Osteoblast (primary cell): ENCODE data around the gene POU6F1. TPM values are rescaled to one million over a fixed set of nuclear protein-coding genes. Genes with fewer than 3 reads are reported as not detected.
A peak's percentile ranks its signal among the peaks of the same experiment; 100 is the strongest.

Source experiments
- DNase-seq: peaks from one replicate; pipeline ENCODE4 v3.0.0; 2011; ENCODE audit warnings: low spot score, mixed read lengths; ENCODE audit not compliant: insufficient read length; ENCODE audit errors: missing footprints
- H2AFZ ChIP-seq: 2 replicates; pipeline ENCODE4 v1.6.0; 2011; ENCODE audit warnings: mild to moderate bottlenecking, low read length
- H3K27ac ChIP-seq: 2 replicates; pipeline ENCODE4 v1.5.1; 2011; ENCODE audit warnings: mild to moderate bottlenecking, low read depth, low read length, moderate library complexity
- H3K27me3 ChIP-seq: 2 replicates; pipeline ENCODE4 v1.6.0; 2012; ENCODE audit warnings: mild to moderate bottlenecking, control low read depth, inconsistent platforms, low read length, moderate library complexity; ENCODE audit not compliant: insufficient read depth
- H3K36me3 ChIP-seq: 2 replicates; pipeline ENCODE4 v1.5.1; 2011; ENCODE audit warnings: mild to moderate bottlenecking, low read length, control low read depth, moderate library complexity; ENCODE audit not compliant: insufficient read depth
- H3K4me1 ChIP-seq: 2 replicates; pipeline ENCODE4 v1.5.1; 2011; ENCODE audit warnings: mild to moderate bottlenecking, low read length, control low read depth, moderate library complexity; ENCODE audit not compliant: insufficient read depth
- H3K4me2 ChIP-seq: 2 replicates; pipeline ENCODE4 v1.6.0; 2011; ENCODE audit warnings: mild to moderate bottlenecking, low read length; ENCODE audit not compliant: insufficient read depth
- H3K4me3 ChIP-seq: fragments of 200-600 bp; sonication (generic); 3 replicates; pipeline ENCODE4 v1.5.1; 2012; ENCODE audit warnings: mild to moderate bottlenecking, low read length, inconsistent platforms; ENCODE audit not compliant: insufficient read depth
- H3K79me2 ChIP-seq: 2 replicates; pipeline ENCODE4 v1.6.0; 2012; ENCODE audit warnings: mild to moderate bottlenecking, low read length, control low read depth, inconsistent platforms; ENCODE audit not compliant: insufficient read depth
- H3K9me3 ChIP-seq: 2 replicates; pipeline ENCODE4 v1.5.1; 2011; ENCODE audit warnings: low read depth, low read length, control low read depth
- H4K20me1 ChIP-seq: 2 replicates; pipeline ENCODE4 v1.6.0; 2012; ENCODE audit warnings: mild to moderate bottlenecking, low read length, control low read depth; ENCODE audit not compliant: insufficient read depth
- CTCF ChIP-seq: IDR thresholded peaks from 2 replicates; pipeline ENCODE4 v1.5.1; 2011; ENCODE audit warnings: mild to moderate bottlenecking, low read depth, low read length, moderate library complexity; ENCODE audit errors: extremely low read depth
- total RNA-seq: library from RNA; depleted of rRNA; stranded (reverse); fragments of >200 nt; gene quantifications from 2 replicates; pipeline ENCODE4 v1.2.3, GENCODE V29; 2012

The POU6F1 gene
- total RNA-seq, 1 donor: 7.6 TPM

GRCh38 chr12:51183349-51183748, 34.5 kb downstream of the POU6F1 start:
- H3K4me1 ChIP-seq: no peaks in the 10 kb centered on the region
- no peak overlapping the region for H3K4me2 ChIP-seq
- no peak overlapping the region for H3K4me3 ChIP-seq
- no peaks in the 10 kb centered on the region for H3K36me3 ChIP-seq
- H4K20me1 ChIP-seq: no peaks in the 10 kb centered on the region
- TF ChIP-seq CTCF: no peak
- H3K27ac ChIP-seq: no peak overlapping the region
- no peaks in the 10 kb centered on the region for H3K9me3 ChIP-seq
- H2AFZ ChIP-seq: no peak overlapping the region
- H3K79me2 ChIP-seq: no peaks in the 10 kb centered on the region
- peak; percentile 75 for DNase-seq
- H3K27me3 ChIP-seq: no peaks in the 10 kb centered on the region

GRCh38 chr12:51181558-51181957, 36.3 kb downstream of the POU6F1 start:
- Histone ChIP-seq H3K4me3 (no peak overlapping the region), H3K27me3 (no peaks in the 10 kb centered on the region), H3K4me1 (no peaks in the 10 kb centered on the region), H3K79me2 (no peaks in the 10 kb centered on the region), H3K36me3 (no peaks in the 10 kb centered on the region), H2AFZ (peak overlapping the region; percentile 65), H4K20me1 (no peaks in the 10 kb centered on the region), H3K4me2 (no peak overlapping the region), H3K27ac (no peak overlapping the region), H3K9me3 (no peaks in the 10 kb centered on the region)
- no peak for TF ChIP-seq CTCF
- DNase-seq: no peak

- Histone ChIP-seq H2AFZ (no peak overlapping the region), H3K4me1 (no peaks in the 10 kb centered on the region)
Measured at GRCh38 chr12:51177897-51178296, 40.0 kb downstream of the POU6F1 start.

GRCh38 chr12:51174501-51174900, 43.4 kb downstream of the POU6F1 start:
- H3K9me3 ChIP-seq: no peaks in the 10 kb centered on the region
- H3K36me3 ChIP-seq: no peaks in the 10 kb centered on the region
- no peak for TF ChIP-seq CTCF
- no peaks in the 10 kb centered on the region for H4K20me1 ChIP-seq
- no peak overlapping the region for H3K4me3 ChIP-seq
- H3K27me3 ChIP-seq: no peaks in the 10 kb centered on the region
- H3K4me1 ChIP-seq: peaks cover 10% of the 10 kb centered on the region
- H3K27ac ChIP-seq: no peak overlapping the region
- peak overlapping the region; percentile 16 for H2AFZ ChIP-seq
- peaks cover 29% of the 10 kb centered on the region for H3K79me2 ChIP-seq
- H3K4me2 ChIP-seq: no peak overlapping the region
- DNase-seq: no peak

More at GRCh38 chr12:51177897-51178296, 40.0 kb downstream of the POU6F1 start:
- H3K27ac ChIP-seq: no peak overlapping the region
- H3K79me2 ChIP-seq: no peaks in the 10 kb centered on the region
- DNase-seq: no peak
- no peaks in the 10 kb centered on the region for H3K27me3 ChIP-seq
- H3K9me3 ChIP-seq: no peaks in the 10 kb centered on the region
- H3K36me3 ChIP-seq: no peaks in the 10 kb centered on the region
- no peak overlapping the region for H3K4me2 ChIP-seq
- no peak for TF ChIP-seq CTCF
- H3K4me3 ChIP-seq: no peak overlapping the region
- H4K20me1 ChIP-seq: no peaks in the 10 kb centered on the region
